GM10266 (cell line): ENCODE results near the gene RARG.
A peak's percentile ranks its signal among the peaks of the same experiment; 100 is the strongest.
"Not testable (repeated sequence)": the region's sequence is repeated elsewhere in the genome, so short reads cannot be mapped to it uniquely, and the experiment has no call there.

Experiments
- DNase-seq: peaks from one replicate; pipeline ENCODE4 v3.0.0; 2012; ENCODE audit errors: extremely low spot score
- CTCF ChIP-seq: IDR thresholded peaks from 2 replicates; pipeline ENCODE4 v1.5.1; 2012; ENCODE audit warnings: mild to moderate bottlenecking, low read depth; ENCODE audit not compliant: control insufficient read depth, insufficient read depth; ENCODE audit errors: missing control alignments

The RARG gene

GRCh38 chr12:53179687-53180219 is 52.3 kb downstream of the RARG start:
- DNase-seq, result peak; percentile 52
- TF ChIP-seq CTCF, result no peak

- DNase-seq, result not testable (repeated sequence)
Observed at GRCh38 chr12:53178803-53179202, 53.2 kb downstream of the RARG start.

GRCh38 chr12:53177447-53177846 is 54.6 kb downstream of the RARG start:
- not testable (repeated sequence) for DNase-seq

GRCh38 chr12:53176750-53177149 is 55.3 kb downstream of the RARG start:
- no peak for TF ChIP-seq CTCF

GRCh38 chr12:53174881-53175491 is 57.0 kb downstream of the RARG start:
- no peak for DNase-seq
- TF ChIP-seq CTCF, result peak; percentile 23

More at GRCh38 chr12:53176750-53177149, 55.3 kb downstream of the RARG start:
- DNase-seq, result no peak

- no peak for DNase-seq
- no peak for TF ChIP-seq CTCF
Observed at GRCh38 chr12:53173085-53173715, 58.8 kb downstream of the RARG start.

- TF ChIP-seq CTCF, result no peak
Observed at GRCh38 chr12:53172352-53172751, 59.7 kb downstream of the RARG start.

GRCh38 chr12:53171725-53172329 is 60.2 kb downstream of the RARG start:
- no peak for TF ChIP-seq CTCF

More at GRCh38 chr12:53172352-53172751, 59.7 kb downstream of the RARG start:
- DNase-seq, result no peak

More at GRCh38 chr12:53171725-53172329, 60.2 kb downstream of the RARG start:
- DNase-seq, result no peak
